ENCODE measurements around the gene PSRC1.

The PSRC1 gene

GRCh38 chr1:109243221-109243620 lies 39.7 kb downstream of the PSRC1 start:
- no peak for DNase-seq

GRCh38 chr1:109242387-109242786 lies 40.6 kb downstream of the PSRC1 start:
- DNase-seq: no peak

GRCh38 chr1:109241841-109242345 lies 41.1 kb downstream of the PSRC1 start:
- no peak for DNase-seq

GRCh38 chr1:109241344-109241743 lies 41.6 kb downstream of the PSRC1 start:
- no peak for DNase-seq

- DNase-seq: peak in 1 of 2 donors; percentile 54
Observed at GRCh38 chr1:109240158-109241152, 42.5 kb downstream of the PSRC1 start.

GRCh38 chr1:109239409-109240068 lies 43.4 kb downstream of the PSRC1 start:
- no peak for DNase-seq

GRCh38 chr1:109239047-109239408 lies 43.9 kb downstream of the PSRC1 start:
- DNase-seq: no peak

GRCh38 chr1:109238382-109238781 lies 44.6 kb downstream of the PSRC1 start:
- no peak for DNase-seq

GRCh38 chr1:109237512-109237911 lies 45.4 kb downstream of the PSRC1 start:
- no peak for DNase-seq

GRCh38 chr1:109235137-109235536 lies 47.8 kb downstream of the PSRC1 start:
- no peak for DNase-seq

GRCh38 chr1:109231066-109231465 lies 51.9 kb downstream of the PSRC1 start:
- DNase-seq: peak in 1 of 2 donors; percentile 24
